Activated CD8-positive, alpha-beta memory T cell treated with anti-CD3 and anti-CD28 coated beads for 48 hours (primary cell): ENCODE data around the gene SDCCAG8.

Experiments
- DNase-seq, 3 experiments: peaks; one replicate each; pipeline ENCODE4 v3.0.0-alpha.2; 2020; ENCODE audit warnings: low read depth in 2 of 3, low spot score in 2 of 3

SDCCAG8 gene

GRCh38 chr1:243497939-243498681 is 242.3 kb downstream of the SDCCAG8 start:
- DNase-seq = no peak

GRCh38 chr1:243499248-243499647 is 243.4 kb downstream of the SDCCAG8 start:
- no peak for DNase-seq

- no peak for DNase-seq
These were observed 243.9 kb downstream of the SDCCAG8 start for GRCh38 chr1:243499711-243500110.

GRCh38 chr1:243500512-243500911 is 244.7 kb downstream of the SDCCAG8 start:
- DNase-seq = no peak

GRCh38 chr1:243501002-243501401 is 245.2 kb downstream of the SDCCAG8 start:
- DNase-seq = no peak

GRCh38 chr1:243503155-243503554 is 247.3 kb downstream of the SDCCAG8 start:
- DNase-seq = no peak

GRCh38 chr1:243505986-243506689 is 250.3 kb downstream of the SDCCAG8 start:
- no peak for DNase-seq

- no peak for DNase-seq
These were observed 251.3 kb downstream of the SDCCAG8 start for GRCh38 chr1:243507001-243507671.

GRCh38 chr1:243507672-243508302 is 251.9 kb downstream of the SDCCAG8 start:
- DNase-seq = no peak

- no peak for DNase-seq
These were observed 252.5 kb downstream of the SDCCAG8 start for GRCh38 chr1:243508303-243508713.

- DNase-seq = no peak
These were observed 253.1 kb downstream of the SDCCAG8 start for GRCh38 chr1:243508943-243509342.

- DNase-seq = no peak
These were observed 255.1 kb downstream of the SDCCAG8 start for GRCh38 chr1:243510928-243511327.

- no peak for DNase-seq
These were observed 258.1 kb downstream of the SDCCAG8 start for GRCh38 chr1:243513726-243514491.

GRCh38 chr1:243514927-243515326 is 259.1 kb downstream of the SDCCAG8 start:
- no peak for DNase-seq

- no peak for DNase-seq
These were observed 265.0 kb downstream of the SDCCAG8 start for GRCh38 chr1:243520831-243521230.

- no peak for DNase-seq
These were observed 267.9 kb downstream of the SDCCAG8 start for GRCh38 chr1:243523766-243524165.

GRCh38 chr1:243525085-243525487 is 269.2 kb downstream of the SDCCAG8 start:
- DNase-seq = no peak

- DNase-seq = no peak
These were observed 270.3 kb downstream of the SDCCAG8 start for GRCh38 chr1:243526180-243526579.

GRCh38 chr1:243528459-243529121 is 272.7 kb downstream of the SDCCAG8 start:
- no peak for DNase-seq

- no peak for DNase-seq
These were observed 273.7 kb downstream of the SDCCAG8 start for GRCh38 chr1:243529512-243529911.
